Measurements from ENCODE around the gene HSF4.
A peak's percentile ranks its signal among the peaks of the same experiment; 100 is the strongest.

Gene HSF4

GRCh38 chr16:67186550-67186950 is 22.0 kb downstream of the HSF4 start:
- DNase-seq: no peak

DNA sequence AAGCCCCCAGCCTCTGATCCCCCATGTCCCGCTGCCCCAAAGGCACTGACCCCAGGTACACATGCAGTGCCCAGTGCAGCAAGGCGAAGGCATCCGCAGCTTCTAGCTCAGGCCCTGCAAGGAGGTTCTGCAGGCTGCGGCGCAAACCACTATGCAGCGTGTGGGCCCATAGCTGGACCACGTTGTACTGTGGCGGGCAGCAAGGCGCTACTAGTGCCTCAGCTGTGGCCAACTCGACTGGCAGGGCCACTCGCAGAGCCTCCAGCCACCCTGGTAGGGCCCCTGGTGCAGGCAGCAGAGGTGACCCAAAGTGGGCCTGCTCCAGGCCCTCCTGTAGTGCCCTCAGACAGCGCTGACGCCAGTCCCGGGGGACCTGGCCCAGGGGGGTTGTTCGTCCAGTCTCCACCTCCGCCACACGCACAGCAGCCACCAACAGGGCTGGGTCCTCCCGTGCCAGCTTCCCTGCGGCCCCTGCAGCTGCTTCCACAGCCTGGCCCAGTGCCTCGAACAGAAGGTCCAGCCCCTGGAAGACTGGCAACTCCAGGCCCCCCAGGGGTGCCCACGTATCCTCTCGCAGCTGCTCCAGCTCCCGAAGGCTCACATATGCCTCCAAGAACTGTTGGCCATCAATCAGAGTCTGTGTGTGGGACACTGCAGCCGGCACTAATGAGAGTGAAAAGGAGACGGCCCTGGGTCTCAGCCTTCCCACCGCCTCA is 22.8 kb downstream of the HSF4 start:
- DNase-seq: no peak

DNA sequence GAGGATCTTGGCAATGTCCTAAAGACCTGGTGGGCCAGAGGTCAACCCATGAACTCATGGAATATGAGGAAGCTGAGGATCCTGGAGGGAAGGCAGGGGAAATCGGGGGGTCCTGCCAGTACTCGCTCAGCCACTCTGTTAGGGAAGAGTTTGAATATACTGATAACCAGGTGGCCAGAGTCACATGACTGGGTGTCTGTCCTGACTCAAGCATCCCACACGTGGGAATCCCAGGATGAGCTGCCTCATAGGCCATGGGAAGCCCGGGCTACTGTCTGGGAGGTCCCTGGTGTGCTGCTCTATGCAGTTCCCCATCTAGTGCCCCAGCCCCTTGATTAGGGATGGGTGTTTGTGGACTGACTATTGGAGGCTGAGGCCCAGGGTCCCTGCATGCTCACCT is 23.8 kb downstream of the HSF4 start:
- no peak for DNase-seq

- DNase-seq: no peak
These were observed 24.3 kb downstream of the HSF4 start for GRCh38 chr16:67188798-67189197.

DNA sequence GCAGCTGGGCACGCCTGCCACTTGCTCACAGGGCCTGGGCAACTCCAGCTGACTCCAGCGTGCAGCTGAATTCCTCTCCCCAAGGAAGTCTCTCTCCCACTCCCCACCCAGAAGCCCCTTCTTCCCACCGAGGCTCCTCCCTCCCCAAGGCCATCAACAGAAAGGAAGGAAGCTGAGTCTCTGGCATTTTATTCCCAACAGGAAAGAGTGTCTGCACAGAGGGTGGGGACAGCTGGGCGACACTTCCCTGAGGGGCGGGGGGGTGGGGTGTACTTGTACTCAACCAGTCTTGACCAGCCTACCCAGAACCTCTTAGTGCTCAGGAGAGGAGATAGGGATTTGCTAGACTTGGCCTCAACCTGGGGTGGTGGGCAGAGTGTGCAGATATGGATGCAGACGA is 25.5 kb downstream of the HSF4 start, which contains the start of gene EXOC3L1:
TSS of gene EXOC3L1 (minus strand) at position 96 of the 400 bp plus-strand sequence. CDS start 460 bp downstream, outside the sequence.
- DNase-seq: no peak

- no peak for DNase-seq
These were observed 26.2 kb downstream of the HSF4 start for GRCh38 chr16:67190448-67191399.

DNA sequence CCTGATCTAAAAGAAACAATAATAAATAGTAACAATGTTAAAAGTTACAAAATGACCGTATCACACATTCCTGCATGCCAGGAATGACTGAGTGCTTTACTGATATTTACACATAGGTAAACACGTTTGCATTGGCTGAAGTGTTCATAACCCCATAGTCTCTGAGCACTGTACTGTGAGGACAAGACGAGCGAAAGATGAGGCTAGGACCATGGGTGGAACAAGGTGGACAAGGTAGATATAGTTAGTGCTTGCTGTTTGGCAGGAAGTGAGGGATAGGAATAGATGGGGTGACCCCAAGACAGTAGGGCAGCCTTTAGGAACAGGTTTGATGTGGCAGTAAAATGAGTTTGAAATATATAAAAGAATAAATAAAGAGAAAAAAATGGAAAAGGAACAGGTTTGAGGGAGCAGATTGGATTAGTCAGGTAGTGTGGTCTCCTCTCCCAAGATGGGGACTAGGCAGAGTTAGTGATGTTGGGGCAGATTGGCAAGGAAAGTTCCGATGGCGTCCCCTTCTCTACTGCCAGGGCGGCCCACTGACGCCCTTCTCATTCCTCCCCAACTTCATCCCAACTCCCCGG is 27.0 kb downstream of the HSF4 start:
- no peak for DNase-seq

GRCh38 chr16:67191995-67192681 is 27.6 kb downstream of the HSF4 start, which contains the start of gene E2F4:
TSS of gene E2F4 (plus strand) at chr16:67192155. CDS start at chr16:67192228, 73 bp downstream.
- peak; percentile 89 for DNase-seq

DNA sequence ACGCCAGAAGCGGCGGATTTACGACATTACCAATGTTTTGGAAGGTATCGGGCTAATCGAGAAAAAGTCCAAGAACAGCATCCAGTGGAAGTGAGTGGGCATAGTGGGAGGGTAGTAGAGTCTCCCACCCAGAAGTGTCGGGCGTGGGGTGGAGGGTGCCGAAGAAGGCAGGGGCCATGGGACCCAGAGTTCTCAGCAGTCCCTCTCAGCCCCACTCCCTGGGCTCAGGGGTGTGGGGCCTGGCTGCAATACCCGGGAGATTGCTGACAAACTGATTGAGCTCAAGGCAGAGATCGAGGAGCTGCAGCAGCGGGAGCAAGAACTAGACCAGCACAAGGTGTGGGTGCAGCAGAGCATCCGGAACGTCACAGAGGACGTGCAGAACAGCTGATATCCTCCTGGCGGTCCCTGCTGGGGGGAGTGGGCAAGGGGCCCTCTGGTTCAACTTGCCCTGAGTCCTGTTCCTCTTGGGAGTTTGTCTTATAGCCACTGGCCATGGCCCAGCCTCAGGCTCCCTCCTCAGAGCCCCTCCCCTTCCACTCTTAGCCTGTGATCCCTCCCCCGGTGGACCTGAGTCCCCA is 28.3 kb downstream of the HSF4 start:
- DNase-seq: no peak

GRCh38 chr16:67193536-67193935 is 29.0 kb downstream of the HSF4 start:
- no peak for DNase-seq

DNA sequence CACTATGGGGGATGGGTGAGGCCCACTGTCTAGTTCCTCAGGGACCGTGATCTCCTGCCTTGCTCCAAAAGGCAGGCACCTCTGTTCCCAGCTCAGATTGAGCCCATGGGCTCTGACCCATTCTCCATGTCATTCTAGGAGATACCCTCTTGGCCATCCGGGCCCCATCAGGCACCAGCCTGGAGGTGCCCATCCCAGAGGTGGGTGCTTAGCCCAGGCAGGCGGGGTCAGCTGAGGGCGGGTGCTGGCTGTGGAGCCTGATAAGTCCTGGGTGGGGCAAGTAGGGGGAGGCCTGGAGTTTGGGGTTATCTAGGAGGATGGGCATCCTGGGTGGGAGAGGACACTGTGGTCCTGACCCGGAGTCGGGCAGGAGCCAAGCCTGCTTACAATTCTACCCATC is 29.7 kb downstream of the HSF4 start:
- DNase-seq: no peak

- DNase-seq: no peak
These were observed 31.1 kb downstream of the HSF4 start for GRCh38 chr16:67195676-67196075.

- no peak for DNase-seq
These were observed 32.3 kb downstream of the HSF4 start for GRCh38 chr16:67196881-67197280.

GRCh38 chr16:67197704-67198103 is 33.2 kb downstream of the HSF4 start:
- no peak for DNase-seq

DNA sequence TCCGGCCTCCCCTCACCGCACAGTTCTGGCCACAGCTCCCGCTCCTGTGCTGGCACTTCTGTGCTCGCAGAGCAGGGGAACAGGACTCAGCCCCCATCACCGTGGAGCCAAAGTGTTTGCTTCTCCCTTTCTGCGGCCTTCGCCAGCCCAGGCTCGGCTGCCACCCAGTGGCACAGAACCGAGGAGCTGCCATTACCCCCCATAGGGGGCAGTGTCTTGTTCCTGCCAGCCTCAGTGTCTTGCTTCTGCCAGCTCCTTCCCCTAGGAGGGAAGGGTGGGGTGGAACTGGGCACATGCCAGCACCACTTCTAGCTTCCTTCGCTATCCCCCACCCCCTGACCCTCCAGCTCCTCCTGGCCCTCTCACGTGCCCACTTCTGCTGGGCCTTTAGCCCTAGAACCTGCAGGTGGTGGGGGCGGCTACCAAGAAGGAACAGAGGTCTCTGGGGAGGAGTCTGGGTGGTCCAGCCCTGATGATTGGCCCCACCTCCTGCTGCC is 33.7 kb downstream of the HSF4 start:
- DNase-seq: no peak

DNA sequence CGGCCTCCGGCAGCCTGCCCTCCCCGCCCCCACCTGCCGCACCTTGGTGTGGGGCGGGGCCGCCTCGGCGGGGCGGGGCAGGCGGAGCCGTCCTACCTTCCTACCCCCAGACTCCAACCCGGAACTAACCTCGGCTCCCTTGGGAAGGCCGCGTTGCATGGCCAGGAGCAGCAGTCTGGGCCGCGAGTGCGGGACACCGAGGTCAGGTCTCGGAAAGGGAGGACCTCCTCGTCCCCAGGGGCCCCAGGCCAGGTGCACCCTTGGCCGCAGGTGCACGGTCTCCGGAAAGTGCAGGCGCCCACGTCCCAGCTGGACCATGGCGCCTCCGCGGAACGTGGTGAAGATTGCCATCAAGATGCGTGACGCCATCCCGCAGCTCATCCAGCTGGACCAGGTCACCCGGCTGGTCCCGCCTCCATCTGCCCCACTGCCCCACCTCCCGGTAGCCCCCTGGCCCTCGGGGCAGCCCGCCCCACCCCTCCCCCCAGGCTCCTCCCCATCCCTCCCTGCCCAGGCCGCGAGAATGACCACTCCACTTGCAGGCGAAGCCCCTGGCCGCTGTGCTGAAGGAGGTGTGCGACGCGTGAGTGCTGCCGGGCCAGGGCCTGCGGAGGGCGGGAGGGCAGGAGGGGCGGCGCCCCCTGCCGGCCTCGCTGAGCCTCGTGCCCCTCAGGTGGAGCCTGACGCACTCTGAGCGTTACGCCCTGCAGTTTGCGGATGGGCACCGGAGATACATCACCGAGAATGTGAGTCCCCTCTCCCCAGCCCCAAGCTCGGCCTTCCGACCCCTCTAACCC is 34.7 kb downstream of the HSF4 start, which contains the start of gene ELMO3:
TSS of gene ELMO3 (plus strand) at position 121 of the 797 bp plus-strand sequence. CDS start at position 317, 196 bp downstream.
- no peak for DNase-seq

GRCh38 chr16:67199808-67200198 is 35.3 kb downstream of the HSF4 start:
- DNase-seq: no peak

- no peak for DNase-seq
These were observed 35.9 kb downstream of the HSF4 start for GRCh38 chr16:67200491-67200890.

DNA sequence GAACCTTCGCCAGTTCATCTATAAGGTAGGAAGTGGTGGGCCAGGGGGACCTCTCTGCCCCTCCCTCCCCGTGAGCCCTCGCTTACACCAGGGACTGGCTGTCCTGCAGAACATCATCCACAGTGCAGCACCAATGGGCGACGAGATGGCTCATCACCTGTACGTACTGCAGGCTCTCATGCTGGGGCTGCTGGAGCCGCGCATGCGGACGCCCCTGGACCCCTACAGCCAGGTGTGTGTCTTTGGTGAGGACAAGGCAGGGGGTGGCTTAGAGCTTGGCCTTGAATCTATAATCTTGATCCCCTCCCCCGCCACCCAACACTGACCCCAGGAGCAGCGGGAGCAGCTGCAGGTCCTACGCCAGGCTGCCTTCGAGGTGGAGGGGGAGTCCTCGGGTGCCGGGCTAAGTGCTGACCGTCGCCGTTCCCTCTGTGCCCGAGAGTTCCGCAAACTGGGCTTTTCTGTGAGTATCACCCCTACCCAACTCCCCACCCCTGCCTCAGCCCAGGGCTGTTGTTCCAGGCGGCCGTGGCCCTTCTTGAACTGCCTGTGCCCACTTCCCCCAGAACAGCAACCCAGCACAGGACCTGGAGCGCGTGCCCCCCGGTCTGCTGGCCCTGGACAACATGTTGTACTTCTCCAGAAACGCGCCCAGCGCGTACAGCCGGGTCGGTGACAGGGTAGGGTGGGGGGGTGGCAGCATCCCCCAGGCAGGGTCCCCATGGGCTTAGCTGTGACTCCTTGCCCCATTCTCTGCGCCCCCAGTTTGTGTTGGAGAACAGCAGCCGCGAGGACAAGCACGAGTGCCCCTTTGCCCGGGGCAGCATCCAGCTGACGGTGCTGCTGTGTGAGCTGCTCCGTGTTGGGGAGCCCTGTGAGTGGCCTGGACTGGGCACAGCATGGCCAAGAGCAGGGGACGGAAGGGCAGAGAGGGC is 37.1 kb downstream of the HSF4 start:
- no peak for DNase-seq

GRCh38 chr16:67202426-67202825 is 37.9 kb downstream of the HSF4 start:
- DNase-seq: no peak
